GM10266 (cell line): ENCODE measurements around the gene FOXK1.
A peak's percentile ranks its signal among the peaks of the same experiment; 100 is the strongest.
"Not testable (repeated sequence)": the region's sequence is repeated elsewhere in the genome, so short reads cannot be mapped to it uniquely, and the experiment has no call there.

ENCODE experiments used
- DNase-seq: peaks from one replicate; pipeline ENCODE4 v3.0.0; 2012; ENCODE audit errors: extremely low spot score
- CTCF ChIP-seq: IDR thresholded peaks from 2 replicates; pipeline ENCODE4 v1.5.1; 2012; ENCODE audit warnings: mild to moderate bottlenecking, low read depth; ENCODE audit not compliant: control insufficient read depth, insufficient read depth; ENCODE audit errors: missing control alignments

Gene FOXK1

GRCh38 chr7:4683043-4683883, 1.2 kb downstream of the FOXK1 start:
- no peak for TF ChIP-seq CTCF
- DNase-seq: peak; percentile 25

DNA sequence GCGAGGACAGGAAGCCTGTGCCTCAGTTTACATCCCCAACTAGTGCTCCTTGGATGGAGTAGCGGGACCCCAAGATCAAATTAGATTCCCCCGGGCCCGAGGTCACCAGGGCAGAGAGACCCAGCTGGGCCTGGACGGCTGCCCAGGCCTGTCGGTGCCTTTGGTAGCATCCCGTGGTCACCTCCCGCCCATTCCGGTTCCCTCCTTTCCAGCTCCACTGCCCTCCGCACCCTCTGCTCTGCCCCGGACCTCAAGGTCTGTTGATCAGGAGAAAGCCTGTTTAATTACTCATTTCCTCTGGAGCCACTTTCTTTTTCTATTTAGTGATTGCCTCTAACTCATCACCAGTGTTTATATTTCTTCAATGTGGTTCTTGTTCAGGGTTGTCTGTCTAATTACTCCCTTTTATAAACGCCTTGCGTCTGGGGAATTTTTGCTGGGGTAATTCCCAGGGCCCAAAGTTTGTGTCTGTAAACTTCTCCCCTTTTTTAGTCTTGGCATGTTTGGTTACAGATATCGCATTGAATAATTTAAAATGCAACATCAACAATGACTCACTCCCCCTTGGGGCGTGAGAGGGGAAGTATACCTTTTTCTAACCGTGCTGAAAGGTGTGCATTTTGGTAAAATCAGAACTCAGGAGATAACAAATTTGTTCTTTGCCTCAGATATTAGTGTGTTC, 1.9 kb downstream of the FOXK1 start:
- DNase-seq: peak; percentile 42
- peak; percentile 38 for TF ChIP-seq CTCF

- DNase-seq: no peak
Measured at GRCh38 chr7:4684846-4685245, 2.8 kb downstream of the FOXK1 start.

GRCh38 chr7:4685676-4686075, 3.6 kb downstream of the FOXK1 start:
- DNase-seq: not testable (repeated sequence)

More at GRCh38 chr7:4684846-4685245, 2.8 kb downstream of the FOXK1 start:
- no peak for TF ChIP-seq CTCF

- DNase-seq: no peak
Measured at GRCh38 chr7:4687956-4688355, 5.9 kb downstream of the FOXK1 start.

DNA sequence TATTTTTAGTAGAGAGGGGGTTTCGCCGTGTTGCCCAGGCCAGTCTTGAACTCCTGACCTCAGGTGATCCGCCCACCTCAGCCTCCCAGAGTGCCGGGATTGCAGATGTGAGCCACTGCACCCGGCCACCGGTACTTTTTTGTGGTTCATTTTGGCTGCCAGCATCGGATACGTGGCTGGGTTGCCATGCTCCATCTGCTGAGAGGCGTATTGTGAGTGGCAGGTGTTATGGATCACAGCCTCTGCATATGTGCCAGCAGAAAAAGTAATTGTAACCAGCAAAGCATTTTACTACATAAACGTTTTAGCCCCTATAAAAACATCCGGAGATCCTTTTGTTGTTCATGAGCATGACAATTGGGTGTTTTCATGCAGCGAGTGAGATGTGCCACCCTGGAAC, 7.1 kb downstream of the FOXK1 start:
- TF ChIP-seq CTCF: no peak
- no peak for DNase-seq

More at GRCh38 chr7:4687956-4688355, 5.9 kb downstream of the FOXK1 start:
- TF ChIP-seq CTCF: no peak

- TF ChIP-seq CTCF: no peak
- DNase-seq: no peak
Measured at GRCh38 chr7:4689668-4690067, 7.6 kb downstream of the FOXK1 start.
